GM23338 (cell line): ENCODE data around the gene MIDN.

Experiments used
- CTCF ChIP-seq, 2 experiments: fragments of 200-600 bp in 1 of 2; sonication (generic) in 1 of 2; conservative IDR thresholded peaks; 2 replicates each; pipeline versions ENCODE4 v1.5.1 to v1.6.1; 2016 to 2017; ENCODE audit warnings: antibody characterized with exemption in 2 of 2, low read depth in 2 of 2, mild to moderate bottlenecking in 2 of 2, moderate library complexity in 1 of 2
- TF ChIP-seq, protein P1 (sequence below): IDR thresholded peaks from one replicate; pipeline ENCODE4 v1.6.1; 2018; ENCODE audit warnings: antibody characterized with exemption; ENCODE audit not compliant: unreplicated experiment

GRCh38 chr19:1230783-1231489 lies 17.4 kb upstream of the MIDN start:
- no peak for TF ChIP-seq CTCF (conservative IDR thresholded peaks at IDR 0.05; ENCODE audit: low read depth in 2 of 2)
- TF ChIP-seq, protein P1, sequence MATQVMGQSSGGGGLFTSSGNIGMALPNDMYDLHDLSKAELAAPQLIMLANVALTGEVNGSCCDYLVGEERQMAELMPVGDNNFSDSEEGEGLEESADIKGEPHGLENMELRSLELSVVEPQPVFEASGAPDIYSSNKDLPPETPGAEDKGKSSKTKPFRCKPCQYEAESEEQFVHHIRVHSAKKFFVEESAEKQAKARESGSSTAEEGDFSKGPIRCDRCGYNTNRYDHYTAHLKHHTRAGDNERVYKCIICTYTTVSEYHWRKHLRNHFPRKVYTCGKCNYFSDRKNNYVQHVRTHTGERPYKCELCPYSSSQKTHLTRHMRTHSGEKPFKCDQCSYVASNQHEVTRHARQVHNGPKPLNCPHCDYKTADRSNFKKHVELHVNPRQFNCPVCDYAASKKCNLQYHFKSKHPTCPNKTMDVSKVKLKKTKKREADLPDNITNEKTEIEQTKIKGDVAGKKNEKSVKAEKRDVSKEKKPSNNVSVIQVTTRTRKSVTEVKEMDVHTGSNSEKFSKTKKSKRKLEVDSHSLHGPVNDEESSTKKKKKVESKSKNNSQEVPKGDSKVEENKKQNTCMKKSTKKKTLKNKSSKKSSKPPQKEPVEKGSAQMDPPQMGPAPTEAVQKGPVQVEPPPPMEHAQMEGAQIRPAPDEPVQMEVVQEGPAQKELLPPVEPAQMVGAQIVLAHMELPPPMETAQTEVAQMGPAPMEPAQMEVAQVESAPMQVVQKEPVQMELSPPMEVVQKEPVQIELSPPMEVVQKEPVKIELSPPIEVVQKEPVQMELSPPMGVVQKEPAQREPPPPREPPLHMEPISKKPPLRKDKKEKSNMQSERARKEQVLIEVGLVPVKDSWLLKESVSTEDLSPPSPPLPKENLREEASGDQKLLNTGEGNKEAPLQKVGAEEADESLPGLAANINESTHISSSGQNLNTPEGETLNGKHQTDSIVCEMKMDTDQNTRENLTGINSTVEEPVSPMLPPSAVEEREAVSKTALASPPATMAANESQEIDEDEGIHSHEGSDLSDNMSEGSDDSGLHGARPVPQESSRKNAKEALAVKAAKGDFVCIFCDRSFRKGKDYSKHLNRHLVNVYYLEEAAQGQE, result no peak
